Vagina (tissue), 2 donors: ENCODE measurements around the gene ZNF566.

Source experiments
- CTCF ChIP-seq, 3 experiments: fragments of 450-650 bp in 2 of 3; fragments of 200-600 bp in 1 of 3; sonication (generic) in 1 of 3; IDR thresholded peaks; one replicate each; pipeline ENCODE4 v1.5.1; 2017 to 2019; ENCODE audit warnings: antibody characterized with exemption in 3 of 3, mild to moderate bottlenecking in 2 of 3, moderate library complexity in 2 of 3
- POLR2A ChIP-seq, 2 donors: fragments of 450-650 bp; IDR thresholded peaks; one replicate each; pipeline ENCODE4 v1.6.1; 2017; ENCODE audit warnings: antibody characterized with exemption in 2 of 2, mild to moderate bottlenecking in 2 of 2, moderate library complexity in 2 of 2
- POLR2AphosphoS5 ChIP-seq, 2 donors: sonication (generic); formaldehyde crosslinking; IDR thresholded peaks; one replicate each; pipeline ENCODE4 v1.9.0; 2017; ENCODE audit warnings: antibody characterized with exemption in 2 of 2, mild to moderate bottlenecking in 2 of 2, low read depth in 1 of 2; ENCODE audit not compliant: insufficient read depth in 1 of 2

DNA sequence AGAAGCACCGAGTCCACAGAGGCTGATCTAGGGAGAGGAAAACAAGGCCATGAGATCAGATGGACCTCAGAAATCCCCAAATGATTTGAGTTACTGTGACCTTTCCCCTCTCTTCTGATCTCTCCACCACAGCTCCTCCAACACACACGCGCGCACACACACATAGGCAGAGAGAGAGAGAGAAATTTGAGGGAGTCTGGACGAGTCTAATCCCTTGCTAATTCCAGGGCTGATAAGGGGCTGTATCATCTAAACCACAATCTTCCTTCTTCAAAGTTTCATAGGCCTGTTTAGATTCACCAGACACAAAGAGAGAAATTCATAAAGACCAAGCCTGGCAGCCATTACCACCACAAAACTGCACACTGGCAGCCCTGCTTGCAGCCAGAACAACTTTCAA lies 79.5 kb downstream of the ZNF566 start:
- TF ChIP-seq POLR2AphosphoS5 (IDR thresholded peaks at IDR 0.05; ENCODE audit: insufficient read depth in 1 of 2, low read depth in 1 of 2) (no peak), CTCF (IDR thresholded peaks at IDR 0.05) (no peak), POLR2A (IDR thresholded peaks at IDR 0.05) (no peak)
